Measurements from ENCODE around the gene CHMP3.

CHMP3 gene

DNA sequence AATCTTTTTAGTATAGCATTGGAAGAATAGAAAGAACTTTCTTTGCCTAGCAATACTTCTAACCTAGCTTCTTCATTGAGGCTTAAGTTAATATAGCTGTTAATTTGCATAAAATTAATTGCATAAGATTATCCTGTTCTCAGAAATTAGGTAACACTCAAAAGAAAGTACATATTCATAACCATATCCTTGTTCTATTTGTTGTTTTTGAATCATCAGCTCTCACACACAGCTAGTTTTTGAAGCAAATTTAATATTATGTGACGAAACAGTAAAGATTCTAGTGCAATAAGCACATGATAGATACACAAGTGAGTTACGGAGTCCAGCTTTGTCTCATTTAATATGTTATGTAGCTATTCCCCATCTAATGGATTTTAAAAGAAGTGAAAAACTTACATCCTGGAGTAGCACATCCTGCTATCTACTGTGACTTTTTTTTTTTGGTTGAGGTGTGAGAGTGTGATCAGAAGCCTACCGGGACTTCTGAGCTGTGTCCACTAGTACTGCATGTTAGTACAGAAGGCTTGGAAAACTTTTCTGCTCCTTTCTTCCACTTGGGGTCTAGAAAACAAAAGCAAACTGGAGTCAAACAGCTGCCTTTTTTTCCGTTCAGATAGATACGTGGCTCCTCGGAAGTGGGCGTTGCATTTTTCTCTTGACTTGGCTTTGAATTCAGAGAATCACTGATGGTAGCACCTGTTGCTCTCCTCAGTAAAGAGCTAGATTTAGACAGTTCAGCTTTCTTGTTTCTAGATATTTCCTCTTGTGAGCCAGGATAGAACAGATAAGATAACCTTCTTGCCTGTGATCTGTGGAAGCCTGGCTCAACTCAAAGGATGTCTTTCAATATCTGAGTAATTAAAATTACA is 94.8 kb downstream of the CHMP3 start:
- Histone ChIP-seq H3K27ac (ENCODE audit: low read depth, low read length) (no peak overlapping the region), H2AFZ (ENCODE audit: low read depth, low read length, severe bottlenecking) (no peak overlapping the region), H3K79me2 (ENCODE audit: insufficient read depth, low read length) (no peaks in the 10 kb centered on the region; the same call in 1 of the 2 replicates), H3K4me3 (ENCODE audit: insufficient read depth, low read length, poor library complexity, severe bottlenecking) (no peak overlapping the region), H3K36me3 (ENCODE audit: low read length) (peaks cover 65% of the 10 kb centered on the region; the same call in 1 of the 2 replicates), H3K9me2 (replicated peaks; ENCODE audit: insufficient read depth, low read length) (no peaks in the 10 kb centered on the region), H3K9ac (ENCODE audit: low read length) (no peak overlapping the region), H3K4me2 (ENCODE audit: low read depth, low read length, poor library complexity, severe bottlenecking) (no peak overlapping the region), H4K20me1 (ENCODE audit: low read depth, low read length) (no peaks in the 10 kb centered on the region), H3K27me3 (ENCODE audit: low read length) (no peaks in the 10 kb centered on the region), H3K9me3 (ENCODE audit: insufficient read depth, low read length) (no peaks in the 10 kb centered on the region), H3F3A (ENCODE audit: insufficient read depth) (no peaks in the 10 kb centered on the region; the same call in 1 of the 2 replicates)
- no peak for TF ChIP-seq EZH2phosphoT487 (conservative IDR thresholded peaks at IDR 0.05; ENCODE audit: low read length)
- TF ChIP-seq CTCF (IDR thresholded peaks at IDR 0.05; ENCODE audit: insufficient read depth, low read length, poor library complexity, severe bottlenecking), result no peak

DNA sequence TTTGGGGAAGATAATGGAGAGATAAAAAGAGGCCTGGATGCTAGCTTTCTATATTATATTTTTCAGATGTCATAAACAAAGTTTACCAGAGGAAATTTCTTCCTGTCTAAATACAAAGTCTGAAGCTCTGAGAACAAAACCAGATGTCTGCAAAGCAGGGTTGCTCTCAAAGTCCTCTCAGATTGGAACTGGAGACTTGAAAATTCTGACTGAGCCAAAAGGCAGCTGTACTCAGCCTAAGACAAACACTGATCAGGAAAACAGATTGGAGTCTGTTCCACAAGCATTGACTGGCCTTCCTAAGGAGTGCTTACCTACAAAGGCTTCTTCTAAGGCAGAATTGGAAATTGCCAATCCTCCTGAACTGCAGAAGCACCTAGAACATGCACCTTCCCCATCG is 96.9 kb downstream of the CHMP3 start:
- Histone ChIP-seq H4K20me1 (ENCODE audit: low read depth, low read length) (no peaks in the 10 kb centered on the region), H3K9me2 (replicated peaks; ENCODE audit: insufficient read depth, low read length) (no peaks in the 10 kb centered on the region), H3F3A (ENCODE audit: insufficient read depth) (no peaks in the 10 kb centered on the region; the same call in 1 of the 2 replicates), H3K27ac (ENCODE audit: low read depth, low read length) (no peak overlapping the region), H3K9ac (ENCODE audit: low read length) (no peak overlapping the region), H3K9me3 (ENCODE audit: insufficient read depth, low read length) (no peaks in the 10 kb centered on the region), H3K4me2 (ENCODE audit: low read depth, low read length, poor library complexity, severe bottlenecking) (no peak overlapping the region), H3K4me3 (ENCODE audit: insufficient read depth, low read length, poor library complexity, severe bottlenecking) (no peak overlapping the region), H2AFZ (ENCODE audit: low read depth, low read length, severe bottlenecking) (no peak overlapping the region), H3K36me3 (ENCODE audit: low read length) (peaks cover 60% of the 10 kb centered on the region; the same call in 1 of the 2 replicates), H3K27me3 (ENCODE audit: low read length) (no peaks in the 10 kb centered on the region), H3K79me2 (ENCODE audit: insufficient read depth, low read length) (no peaks in the 10 kb centered on the region; the same call in 1 of the 2 replicates)
- TF ChIP-seq CTCF (IDR thresholded peaks at IDR 0.05; ENCODE audit: insufficient read depth, low read length, poor library complexity, severe bottlenecking) (no peak), EZH2phosphoT487 (conservative IDR thresholded peaks at IDR 0.05; ENCODE audit: low read length) (no peak)

- H3F3A ChIP-seq (ENCODE audit: insufficient read depth), result no peaks in the 10 kb centered on the region; the same call in 1 of the 2 replicates
- H2AFZ ChIP-seq (ENCODE audit: low read depth, low read length, severe bottlenecking), result no peak overlapping the region
- H3K27me3 ChIP-seq (ENCODE audit: low read length), result no peaks in the 10 kb centered on the region
- no peak overlapping the region for H3K4me2 ChIP-seq (ENCODE audit: low read depth, low read length, poor library complexity, severe bottlenecking)
- H3K27ac ChIP-seq (ENCODE audit: low read depth, low read length), result no peak overlapping the region
- no peak overlapping the region for H3K9ac ChIP-seq (ENCODE audit: low read length)
- H3K9me2 ChIP-seq (replicated peaks; ENCODE audit: insufficient read depth, low read length), result no peaks in the 10 kb centered on the region
- no peaks in the 10 kb centered on the region for H4K20me1 ChIP-seq (ENCODE audit: low read depth, low read length)
- no peak for TF ChIP-seq CTCF (IDR thresholded peaks at IDR 0.05; ENCODE audit: insufficient read depth, low read length, poor library complexity, severe bottlenecking)
- TF ChIP-seq EZH2phosphoT487 (conservative IDR thresholded peaks at IDR 0.05; ENCODE audit: low read length), result no peak
- H3K79me2 ChIP-seq (ENCODE audit: insufficient read depth, low read length), result no peaks in the 10 kb centered on the region; the same call in 1 of the 2 replicates
- H3K9me3 ChIP-seq (ENCODE audit: insufficient read depth, low read length), result no peaks in the 10 kb centered on the region
- H3K4me3 ChIP-seq (ENCODE audit: insufficient read depth, low read length, poor library complexity, severe bottlenecking), result no peak overlapping the region
- peaks cover 61% of the 10 kb centered on the region; the same call in 1 of the 2 replicates for H3K36me3 ChIP-seq (ENCODE audit: low read length)
These were observed 98.6 kb downstream of the CHMP3 start for GRCh38 chr2:86464652-86465051.

Data from SU-DHL-6 (cell line).